Fibroblast of the conjunctiva (primary cell): ENCODE measurements around the gene RSBN1L.
"Not testable (repeated sequence)": the region's sequence is repeated elsewhere in the genome, so short reads cannot be mapped to it uniquely, and the experiment has no call there.

Experiments
- DNase-seq: peaks from one replicate; pipeline ENCODE4 v3.0.0-alpha.2; 2010; ENCODE audit warnings: low read depth

The RSBN1L gene

DNA sequence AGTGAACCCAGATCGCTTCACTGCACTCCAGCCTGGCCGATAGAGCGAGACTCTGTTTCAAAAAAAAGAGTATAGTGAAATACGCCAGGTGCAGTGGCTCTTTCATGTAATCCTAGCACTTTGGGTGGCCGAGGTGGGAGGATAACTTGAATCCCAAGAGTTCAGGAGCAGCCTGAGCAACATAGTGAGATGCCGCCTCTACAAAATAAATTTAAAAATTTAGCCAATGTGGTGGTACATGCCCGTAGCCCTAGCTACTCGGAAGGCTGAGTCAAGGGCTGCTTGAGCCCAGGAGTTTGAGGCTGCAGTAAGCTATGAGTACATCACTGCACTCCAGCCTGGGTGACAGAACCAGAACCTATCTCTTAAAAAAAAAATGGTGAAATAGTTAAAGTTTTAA, 74.1 kb downstream of the RSBN1L start:
- DNase-seq: no peak

DNA sequence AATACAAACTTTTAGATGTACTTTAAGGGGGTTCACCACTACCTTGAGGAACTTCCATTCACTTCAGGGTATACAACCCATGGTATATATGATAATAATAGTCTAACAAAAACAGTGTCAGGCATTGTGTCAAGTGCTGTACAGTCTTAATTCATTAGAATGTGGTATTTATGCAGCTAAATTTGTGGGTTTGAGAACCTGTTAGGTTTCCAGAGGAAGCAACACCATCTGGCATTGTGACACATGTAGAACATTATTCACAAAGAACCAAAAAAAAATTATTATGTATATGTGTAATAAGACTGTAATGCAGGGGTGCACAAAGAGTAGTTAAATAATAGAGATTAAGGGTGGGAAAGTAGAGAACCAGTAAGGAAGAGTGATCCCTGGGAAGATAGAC, 75.6 kb downstream of the RSBN1L start:
- DNase-seq: no peak

DNA sequence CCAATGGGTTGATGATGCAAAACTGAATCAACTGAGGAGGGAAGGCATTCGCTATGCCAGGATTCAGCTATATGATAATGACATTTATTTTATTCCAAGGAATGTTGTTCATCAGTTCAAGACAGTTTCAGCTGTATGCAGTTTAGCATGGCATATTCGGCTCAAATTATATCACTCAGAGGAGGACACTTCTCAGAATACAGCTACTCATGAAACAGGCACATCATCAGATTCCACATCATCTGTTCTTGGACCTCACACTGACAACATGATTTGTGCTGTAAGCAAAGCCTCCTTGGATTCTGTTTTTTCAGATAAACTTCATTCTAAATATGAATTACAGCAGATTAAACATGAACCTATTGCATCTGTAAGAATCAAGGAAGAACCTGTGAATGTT, 82.3 kb downstream of the RSBN1L start:
- DNase-seq: no peak

DNA sequence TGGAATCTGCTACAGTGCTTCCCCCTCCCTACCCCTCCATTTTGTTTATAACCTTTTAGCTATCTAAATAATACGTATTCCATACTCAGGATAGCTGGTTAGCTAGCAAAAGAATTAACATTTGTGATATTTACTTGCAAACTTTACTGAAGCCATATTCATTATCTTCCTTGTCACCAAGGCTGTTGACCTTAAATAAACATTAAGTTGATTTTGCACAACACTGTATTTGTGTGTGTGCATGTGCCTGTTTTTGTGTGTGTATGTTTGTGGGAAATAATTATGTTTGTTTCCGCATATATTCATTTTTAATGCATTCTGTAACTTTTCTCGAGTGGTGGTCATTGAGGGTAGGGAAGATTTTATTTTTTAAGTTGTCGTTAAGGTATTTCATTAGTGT, 86.1 kb downstream of the RSBN1L start:
- DNase-seq: no peak

DNA sequence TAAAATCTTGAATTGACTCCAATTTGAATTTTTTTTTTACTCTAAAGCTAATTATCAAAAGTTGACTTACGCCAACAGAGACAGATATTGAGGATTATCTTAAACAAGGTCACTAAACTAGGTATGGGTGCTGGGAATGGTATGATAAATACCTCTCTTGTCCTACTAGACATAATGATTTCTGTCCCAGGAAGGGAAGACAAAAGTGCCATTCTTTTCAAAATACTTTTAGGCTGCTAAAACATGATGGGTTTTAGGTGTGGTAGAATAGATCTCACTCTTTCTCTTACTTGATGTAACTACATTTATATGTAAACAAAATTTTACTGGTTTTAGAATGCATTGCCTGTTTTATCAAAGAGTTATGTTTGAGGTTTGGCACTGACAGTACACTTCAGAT, 86.9 kb downstream of the RSBN1L start:
- DNase-seq: no peak

DNA sequence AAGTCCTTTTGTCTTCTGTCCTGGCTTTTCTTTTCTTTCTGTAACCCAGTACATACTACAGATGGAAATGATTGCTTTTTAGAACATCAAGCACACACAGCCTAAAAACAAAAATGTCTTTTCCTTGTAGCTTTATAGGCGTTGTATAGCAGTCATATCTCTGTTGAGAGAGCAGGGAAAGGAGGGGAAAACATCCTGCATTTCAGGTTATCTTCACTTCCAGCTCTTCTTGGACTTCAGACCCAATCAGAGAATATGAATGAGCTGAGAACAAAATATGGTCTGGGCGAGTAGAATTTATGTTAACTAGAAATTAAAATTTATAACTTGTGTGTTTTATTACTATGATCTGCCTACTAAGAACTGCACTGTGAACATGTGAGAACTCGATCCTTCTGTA, 87.3 kb downstream of the RSBN1L start:
- DNase-seq: no peak

DNA sequence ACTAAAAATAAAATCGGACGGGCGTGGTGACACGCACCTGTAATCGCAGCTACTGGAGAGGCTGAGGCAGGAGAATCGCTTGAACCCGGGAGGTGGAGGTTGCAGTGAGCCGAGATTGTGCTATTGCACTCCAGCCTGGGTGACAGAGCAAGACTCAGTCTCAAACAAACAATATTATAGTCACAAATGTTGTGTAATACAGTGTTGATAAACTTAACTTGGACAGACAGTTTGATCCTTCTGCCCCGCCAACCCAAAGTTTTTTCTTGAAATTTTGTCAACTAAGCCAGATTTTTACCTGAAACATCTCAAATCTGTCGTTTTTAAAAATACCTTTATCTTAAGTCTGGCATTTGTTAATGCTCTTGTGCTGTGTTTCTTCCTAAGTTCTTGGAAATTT, 88.2 kb downstream of the RSBN1L start:
- not testable (repeated sequence) for DNase-seq

DNA sequence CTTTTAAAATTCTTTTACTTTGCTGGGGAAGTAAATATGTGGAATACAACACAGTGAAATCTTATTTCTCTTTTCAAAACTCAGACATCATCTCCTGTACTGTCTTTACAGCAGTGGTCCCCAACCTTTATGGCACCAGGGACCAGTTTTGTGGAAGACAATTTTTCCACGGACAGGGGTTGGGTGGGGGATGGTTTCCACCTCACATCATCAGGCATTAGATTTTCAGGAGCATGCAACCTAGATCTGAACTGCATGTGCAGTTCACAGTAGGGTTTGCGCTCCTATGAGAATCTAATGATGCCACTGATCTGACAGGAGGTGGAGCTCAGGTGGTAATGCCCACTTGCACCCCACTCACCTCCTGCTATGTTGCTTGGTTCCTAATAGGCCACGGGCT, 89.8 kb downstream of the RSBN1L start:
- no peak for DNase-seq

DNA sequence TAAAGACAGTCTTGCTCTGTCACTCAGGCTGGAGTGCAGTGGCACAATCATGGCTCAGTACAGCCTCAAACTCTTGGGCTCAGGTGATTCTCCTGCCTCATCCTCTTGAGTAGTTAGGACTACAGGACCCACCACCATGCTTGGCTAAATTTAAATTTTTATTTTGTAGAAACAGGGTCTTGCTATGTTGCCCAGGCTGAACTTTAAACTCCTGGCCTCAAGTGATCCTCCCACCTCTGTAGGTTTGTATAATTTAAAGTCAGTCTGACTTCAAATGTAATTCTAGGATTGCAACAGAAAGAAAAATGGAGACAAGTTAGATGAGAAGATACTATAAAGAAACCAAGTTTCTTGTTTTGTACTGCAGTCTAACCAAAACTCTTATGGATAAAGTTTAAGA, 90.5 kb downstream of the RSBN1L start:
- no peak for DNase-seq

DNA sequence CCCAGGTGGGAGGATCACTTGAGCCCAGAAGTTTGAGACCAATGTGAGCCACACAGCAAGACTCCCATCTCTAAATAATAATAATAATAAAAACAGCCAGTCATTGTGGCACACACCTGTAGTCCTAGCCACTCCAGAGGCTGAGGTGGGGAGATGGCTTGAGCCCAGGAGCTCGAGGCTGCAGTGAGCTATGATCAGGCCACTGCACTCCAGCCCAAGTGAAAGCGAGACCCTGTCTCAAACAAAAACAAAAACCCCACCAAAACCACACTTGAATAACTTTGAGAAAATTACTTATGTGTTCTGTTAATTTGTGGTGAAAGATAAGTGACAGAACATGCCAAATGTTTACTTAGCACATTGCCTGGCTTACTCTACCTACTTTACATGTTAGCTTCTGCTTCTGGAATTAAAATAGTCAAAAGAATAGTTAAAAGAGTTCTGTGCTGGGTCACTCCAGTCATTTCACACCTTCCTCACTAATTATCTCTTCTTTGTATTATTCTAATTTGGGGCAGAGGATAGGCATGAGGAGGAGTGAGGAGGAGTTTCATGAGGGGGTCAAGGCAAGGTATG, 92.2 kb downstream of the RSBN1L start:
- DNase-seq: no peak

DNA sequence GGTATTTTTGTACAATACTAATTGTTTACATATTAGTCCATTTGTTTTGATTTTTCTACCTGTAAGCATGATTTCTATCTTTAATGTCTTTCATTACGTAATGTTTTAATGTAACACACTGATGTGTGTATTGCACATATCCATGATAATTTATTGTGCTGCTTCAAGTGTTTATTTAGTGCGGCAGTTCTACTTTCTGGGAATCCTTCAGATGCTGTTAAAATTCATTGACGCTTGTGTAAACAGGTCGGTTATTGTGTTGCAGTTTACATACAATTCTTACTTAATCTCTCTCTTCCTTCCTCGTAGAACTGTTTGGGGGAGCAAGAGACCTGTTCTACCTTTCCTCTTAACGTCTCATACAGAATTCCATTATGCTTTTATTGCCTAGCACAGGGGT, 95.1 kb downstream of the RSBN1L start:
- no peak for DNase-seq

DNA sequence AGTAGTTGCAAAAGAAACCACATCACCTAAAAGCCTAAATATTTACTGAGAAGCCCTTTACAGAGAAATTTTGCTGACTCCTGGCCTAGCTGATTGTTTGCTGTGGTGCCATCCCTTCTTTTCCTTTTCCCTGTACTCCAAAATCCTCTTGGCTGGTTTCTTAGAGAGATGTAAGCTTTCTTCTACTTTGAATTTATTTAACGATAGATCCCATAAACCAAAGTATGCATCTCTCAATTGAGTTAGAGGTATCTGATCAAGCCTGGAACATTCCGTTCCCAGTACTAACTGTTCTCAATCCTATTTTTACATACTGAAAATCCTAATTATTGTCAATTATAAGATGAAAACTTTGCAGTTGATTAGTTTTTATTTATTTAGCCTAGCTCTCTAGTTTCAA, 95.7 kb downstream of the RSBN1L start:
- DNase-seq: no peak

DNA sequence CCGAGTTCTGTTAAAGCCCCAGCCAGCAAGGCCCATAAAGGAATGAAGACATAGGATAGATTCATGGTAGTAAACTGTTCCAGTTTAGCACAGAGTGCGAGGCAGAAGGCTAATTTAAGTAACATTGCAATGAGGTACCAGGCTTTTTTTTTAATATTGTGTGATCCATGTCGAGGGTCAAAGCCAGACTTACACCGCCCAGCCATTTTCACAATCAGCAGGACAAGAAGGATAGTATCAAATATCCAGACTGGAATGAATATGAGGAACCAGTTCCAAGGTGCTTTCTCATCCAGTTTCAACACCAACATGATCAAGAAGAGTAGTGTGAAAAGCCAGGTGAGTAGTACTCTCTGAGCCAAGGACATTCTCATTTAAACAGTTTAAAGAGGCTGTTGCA, 97.7 kb downstream of the RSBN1L start:
- DNase-seq: no peak

DNA sequence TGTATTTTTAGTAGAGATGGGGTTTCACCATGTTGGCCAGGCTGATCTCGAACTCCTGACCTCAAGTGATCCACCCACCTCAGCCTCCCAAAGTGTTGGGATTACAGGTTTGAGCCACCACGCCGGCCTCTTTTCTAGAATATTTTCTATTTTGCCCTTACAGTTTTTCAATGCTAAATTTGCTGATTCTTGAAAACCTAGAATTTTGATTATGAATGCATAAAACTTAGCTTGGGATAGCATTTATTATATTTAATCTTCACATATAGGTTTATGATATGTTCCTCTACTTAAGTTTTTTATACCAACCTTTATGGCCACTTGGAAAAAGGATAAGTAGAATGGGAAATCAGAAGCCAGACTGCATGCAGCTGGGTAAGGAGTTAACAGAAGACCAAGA, 99.8 kb downstream of the RSBN1L start:
- DNase-seq: no peak

DNA sequence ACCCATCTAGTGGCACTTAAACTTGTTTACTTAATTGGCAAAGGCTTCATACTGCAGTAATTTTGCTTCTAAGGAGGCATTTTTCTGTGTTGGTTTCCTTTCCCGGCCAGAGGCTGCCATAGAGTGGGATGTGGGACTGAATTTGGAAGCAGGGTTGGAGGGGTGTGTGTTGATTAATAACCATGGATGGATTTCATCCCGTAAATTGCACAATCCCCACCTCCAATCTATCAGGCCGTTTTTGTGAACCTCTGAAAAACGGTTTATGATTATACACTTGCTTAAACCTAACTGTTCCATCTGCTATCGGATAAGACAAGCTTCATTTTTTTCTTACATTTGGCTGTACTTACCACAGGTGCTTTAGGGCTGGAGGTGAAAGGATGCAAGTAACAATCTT, 100.7 kb downstream of the RSBN1L start:
- no peak for DNase-seq

DNA sequence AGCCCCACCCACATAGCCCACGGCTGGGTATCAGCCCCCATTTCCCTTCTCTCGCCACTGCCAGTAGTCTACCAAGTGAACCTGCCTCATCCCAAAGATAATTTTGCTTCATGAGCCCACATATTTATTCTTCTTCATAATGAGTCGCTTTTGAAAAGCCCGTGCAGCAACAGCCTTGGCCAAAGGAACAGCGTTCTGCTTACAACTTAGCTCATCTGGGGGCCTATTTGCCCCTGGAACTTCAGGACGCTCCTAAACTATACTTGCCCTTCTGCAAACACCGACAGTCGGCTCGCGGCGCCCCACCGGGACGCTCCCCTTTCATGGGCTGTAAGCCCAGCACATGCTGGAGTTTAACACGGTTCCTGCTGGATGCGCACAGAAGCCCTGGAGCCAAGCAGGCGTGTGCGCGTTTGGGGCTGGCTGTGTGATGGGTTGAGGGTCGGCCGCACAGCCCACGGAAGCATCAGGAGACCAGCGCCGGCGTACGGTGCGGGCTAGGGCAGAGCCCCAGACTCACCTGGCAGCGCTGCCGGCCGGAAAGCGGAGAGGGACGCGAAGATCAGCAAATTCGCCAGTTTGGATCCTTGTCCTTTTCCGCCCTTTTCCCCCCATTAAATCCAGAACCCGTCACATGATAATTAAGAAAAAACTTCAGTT, 101.6 kb downstream of the RSBN1L start:
- DNase-seq: no peak

DNA sequence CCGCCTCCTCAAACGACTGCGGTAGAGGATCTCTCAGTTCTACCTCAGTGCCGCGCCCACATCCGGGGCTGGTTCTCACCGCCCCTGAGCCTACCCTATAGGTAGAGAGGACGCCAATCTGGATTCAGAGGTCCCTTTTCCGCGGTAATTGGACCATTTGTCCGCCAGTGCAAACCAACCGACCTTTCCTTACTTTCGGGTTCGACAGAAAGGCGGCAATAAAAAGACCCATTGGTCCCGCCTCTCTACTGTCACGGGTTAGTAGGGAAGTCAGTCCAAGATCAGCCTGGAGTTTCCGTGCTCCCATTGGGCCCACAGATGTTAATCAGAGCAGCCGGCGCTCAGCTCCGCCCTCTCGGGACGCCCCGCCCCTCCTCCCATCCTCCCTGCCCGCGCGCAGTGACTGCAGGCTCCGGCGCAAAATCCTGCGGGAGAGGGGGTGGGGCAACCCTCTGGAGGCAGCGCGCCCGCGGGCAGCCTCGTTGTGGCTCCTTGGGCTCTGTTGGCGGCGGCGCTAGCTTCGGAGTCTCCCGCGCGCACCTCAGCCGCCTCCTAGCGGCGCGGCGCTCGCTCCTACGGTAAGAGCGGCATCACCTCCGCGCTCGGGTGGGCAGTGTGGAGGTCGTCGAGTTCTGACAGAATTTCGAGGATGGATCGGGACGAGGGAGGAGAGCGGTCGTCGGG, 102.3 kb downstream of the RSBN1L start, which contains the start of the genes PHTF2 and TMEM60:
TSS of gene PHTF2 (plus strand) at position 380 of the 684 bp plus-strand sequence.
TSS of gene TMEM60 (minus strand) at position 41 of the 684 bp plus-strand sequence. CDS start 4,061 bp downstream, outside the sequence.
- peak; percentile 99 for DNase-seq

DNA sequence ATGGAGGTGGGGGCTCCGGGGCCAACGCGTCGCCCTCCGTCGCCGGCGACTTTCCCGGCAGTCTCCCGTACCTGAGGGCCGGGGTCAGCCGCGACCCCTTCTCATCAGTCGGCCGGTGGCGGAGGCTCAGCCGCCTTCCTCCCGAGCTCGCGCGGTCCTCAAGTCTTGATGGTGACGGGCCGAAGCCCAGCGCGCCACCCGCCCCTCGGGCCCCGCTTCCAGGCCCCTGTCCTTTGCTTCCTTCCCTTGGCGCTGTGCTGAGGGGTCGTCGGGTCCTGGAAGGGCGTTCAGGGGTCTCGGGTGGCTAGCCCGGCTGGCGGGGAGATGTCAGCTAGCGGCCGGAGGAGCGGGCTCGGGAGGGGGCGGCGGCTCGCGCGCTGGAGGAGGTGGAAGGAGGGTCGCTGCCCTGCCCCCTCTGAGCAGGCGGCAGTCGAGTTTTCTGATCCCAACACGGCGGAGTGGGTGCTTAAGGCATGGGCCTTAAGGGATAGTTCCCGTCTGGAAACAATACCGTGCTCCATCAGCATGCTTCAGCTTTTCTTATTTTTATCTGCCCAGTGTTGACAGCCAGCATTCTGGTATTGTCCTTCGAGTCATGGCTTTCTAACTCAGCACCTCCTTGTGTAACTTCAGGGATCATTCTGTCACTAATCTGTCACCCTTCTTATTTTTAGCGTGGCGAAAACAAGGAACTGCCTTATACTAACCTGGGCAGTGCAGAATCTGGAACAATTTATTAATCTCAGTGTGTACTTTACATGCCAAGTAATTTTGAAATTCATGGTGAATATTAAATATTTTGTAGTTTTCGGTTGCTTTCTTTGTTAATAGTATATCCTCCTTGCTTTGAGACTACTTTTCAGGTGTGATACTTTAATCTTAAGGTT, 103.1 kb downstream of the RSBN1L start:
- peak; percentile 10 for DNase-seq

DNA sequence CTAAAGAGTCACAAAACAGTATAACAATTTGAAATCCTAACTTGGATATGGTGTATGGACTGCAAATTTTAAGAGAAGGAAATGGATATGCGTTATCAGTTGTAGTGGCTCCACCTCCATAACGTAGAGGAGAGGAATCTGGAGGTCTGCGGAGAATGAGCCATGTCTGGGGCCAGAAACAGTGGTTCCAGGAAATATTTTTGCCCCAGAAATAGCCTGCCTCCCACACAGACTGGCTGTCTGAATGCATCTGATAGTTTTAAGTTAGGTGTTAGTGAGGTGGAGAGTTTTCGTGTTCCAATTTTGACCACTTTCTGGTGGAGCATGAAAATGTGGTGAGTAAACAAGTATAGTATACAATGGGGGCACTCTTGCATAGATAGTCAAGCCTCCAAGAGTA, 103.9 kb downstream of the RSBN1L start:
- no peak for DNase-seq

DNA sequence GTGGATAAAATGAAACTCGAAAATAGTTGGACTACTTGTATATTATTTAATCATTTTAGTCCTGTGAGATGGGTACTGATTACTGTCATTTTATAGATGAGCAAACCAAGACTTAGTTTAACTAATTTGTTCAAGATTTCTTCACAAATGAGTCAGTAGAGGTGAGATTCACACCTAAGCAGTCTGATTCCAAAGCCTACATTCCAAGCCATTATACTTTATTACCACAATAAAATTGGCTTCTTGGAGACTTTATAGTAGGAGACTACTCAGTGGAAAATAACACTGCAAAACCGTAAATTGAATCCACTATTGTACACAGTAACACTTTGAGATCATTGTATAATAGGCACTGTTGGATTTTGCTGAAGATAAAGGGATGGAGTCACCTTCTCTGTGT, 104.5 kb downstream of the RSBN1L start:
- no peak for DNase-seq

DNA sequence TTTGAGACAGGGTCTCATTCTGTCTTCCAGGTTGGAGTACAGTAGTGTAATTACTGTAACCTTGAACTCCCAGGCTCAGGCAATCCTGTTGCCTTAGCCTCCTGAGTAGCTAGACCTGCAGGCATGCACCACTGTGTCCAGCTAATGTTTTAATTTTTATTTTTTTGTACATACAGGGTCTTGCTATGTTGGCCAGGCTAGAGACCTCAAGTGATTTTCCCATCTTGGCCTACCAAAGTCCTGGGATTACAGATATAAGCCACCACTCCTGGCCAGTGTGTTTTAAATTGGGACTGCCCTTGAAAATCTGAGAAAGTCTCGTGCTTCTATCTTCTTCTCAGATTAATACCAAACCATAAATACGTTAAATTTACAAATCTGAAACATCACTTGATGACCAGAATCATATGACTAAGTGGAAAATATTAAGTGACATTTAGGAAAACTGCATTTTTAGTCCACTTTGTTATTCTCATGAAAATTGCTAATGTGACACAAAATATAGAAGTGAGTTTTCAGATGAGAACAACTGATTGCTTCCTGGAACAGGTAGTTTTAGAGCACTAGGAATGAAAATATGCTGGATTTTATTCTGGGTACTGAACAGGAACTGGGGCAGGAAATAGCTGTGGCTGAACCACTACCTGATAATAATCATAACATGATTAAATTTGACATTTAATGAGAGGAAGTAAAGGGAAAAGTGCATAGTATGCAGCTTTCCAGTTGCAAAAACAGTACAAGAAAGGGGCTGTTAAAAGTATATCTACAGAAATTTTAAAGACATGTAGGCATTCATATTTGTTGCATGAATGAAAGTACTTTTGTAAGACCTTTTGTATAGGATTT, 106.5 kb downstream of the RSBN1L start:
- DNase-seq: no peak

DNA sequence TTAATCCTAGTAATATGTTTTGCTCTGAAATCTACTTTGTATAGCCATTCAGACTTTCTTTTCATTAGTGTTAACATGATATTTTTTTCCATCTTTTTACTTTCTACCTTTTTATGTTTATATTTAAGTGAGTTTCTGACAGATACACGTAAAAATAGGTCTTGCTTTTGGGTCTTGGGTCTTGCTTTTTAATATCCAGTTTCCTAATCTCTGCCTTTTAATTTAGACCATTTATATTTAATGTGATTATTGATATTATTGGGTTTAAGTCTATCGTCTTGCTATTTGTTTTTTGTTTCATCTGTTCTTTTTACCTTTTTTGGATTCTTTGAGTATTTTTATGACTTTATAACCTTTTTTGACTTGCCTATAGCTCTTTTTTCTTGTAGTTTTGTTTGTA, 110.2 kb downstream of the RSBN1L start:
- no peak for DNase-seq
